GM18861 (cell line): ENCODE measurements around the gene SUCLA2.

ENCODE experiments used
- ATAC-seq: cut with Tn5 transposase; IDR thresholded peaks from one replicate; pipeline ENCODE4 v1.9.1; 2021; ENCODE audit not compliant: unreplicated experiment

SUCLA2 gene

DNA sequence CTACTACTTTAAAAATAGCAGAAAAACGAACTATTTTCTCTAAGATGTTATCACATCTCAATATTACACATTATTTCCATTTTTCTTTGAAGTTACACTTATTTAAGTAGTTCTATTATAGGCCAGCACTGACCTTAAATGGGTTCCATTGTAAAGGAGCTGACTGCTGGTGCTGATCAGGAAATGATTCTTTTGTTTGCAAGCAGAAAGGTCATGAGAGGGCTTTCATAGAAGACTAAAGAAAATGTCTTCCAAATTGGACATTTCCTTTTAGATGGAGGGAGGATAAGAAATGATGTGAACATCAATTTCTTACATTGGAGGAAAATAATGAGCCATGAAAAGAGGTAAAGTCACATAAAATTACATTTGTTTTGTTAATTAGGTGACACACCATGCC is 96.2 kb downstream of the SUCLA2 start:
- ATAC-seq: no peak

DNA sequence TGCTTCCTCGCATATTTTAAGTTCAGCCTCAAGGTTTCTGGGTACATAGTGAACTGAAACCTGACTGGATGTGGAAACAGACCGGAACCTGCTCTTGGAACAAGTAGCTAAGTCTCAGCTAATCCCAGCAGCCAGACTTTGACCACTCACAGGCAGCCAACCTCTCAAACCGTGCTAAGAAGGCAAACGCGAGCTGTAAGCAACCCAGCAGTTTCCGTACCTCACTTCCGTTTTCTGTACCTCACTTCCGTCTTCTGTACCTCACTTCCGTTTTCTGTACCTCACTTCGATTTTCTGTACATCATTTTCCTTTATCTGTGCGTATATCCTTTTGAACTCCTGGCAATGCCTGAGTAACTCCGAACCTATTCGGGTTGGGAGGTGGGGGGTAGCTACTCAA is 96.8 kb downstream of the SUCLA2 start:
- no peak for ATAC-seq

DNA sequence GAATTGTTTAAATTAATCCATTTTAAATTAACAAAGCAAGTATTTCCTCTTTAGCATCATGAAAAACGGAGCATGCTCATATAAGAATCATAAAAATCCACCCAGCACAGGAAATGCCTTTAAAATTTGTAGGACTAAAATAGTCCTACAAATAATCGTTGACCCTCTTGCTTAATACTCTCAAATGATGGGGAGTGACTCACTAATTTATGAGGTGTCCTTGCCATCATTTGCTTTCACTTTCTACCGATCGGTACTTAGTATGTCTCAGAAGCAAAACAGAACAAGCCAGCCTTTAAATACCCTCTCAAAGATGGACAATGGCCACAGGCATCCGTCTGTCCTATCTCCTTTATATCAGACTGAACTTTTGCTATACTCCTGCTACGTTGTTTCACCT is 97.2 kb downstream of the SUCLA2 start:
- ATAC-seq: no peak

DNA sequence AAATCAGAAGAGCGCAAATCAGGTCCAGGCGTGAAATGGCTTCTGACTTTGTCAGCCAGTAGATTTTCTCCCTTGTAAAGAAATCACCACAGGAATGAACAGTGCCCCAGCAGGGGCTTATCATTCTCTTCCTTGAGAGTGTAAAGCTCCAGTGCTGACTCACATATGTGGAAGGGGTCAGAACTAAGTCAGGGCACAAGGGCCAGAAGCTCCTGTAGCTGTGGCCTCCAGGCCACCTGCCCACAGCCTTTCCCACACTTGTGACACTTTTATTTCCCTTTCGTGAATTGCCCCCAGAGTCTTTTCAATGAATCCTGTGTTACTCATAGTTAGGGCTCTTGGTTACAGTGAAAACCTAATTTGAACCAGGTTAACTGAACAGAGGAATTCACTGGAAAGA is 99.6 kb downstream of the SUCLA2 start:
- no peak for ATAC-seq

DNA sequence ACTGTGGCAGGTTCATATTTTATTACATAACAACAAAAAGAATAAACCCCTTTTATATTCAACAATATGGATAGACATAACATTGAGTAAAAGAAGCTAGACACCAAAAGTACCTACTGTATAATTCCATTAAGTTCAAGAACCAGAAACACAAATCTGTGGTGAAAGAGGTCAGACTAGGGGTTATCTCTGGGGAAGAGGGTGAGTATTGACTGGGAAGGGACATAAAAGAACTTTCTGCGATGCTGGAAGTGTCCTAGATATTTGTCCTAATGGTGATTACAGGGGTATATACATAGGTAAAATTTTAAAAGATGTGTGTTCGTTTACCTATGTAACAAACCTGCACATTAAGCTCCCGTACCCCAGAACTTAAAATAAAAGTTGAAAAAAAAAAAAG is 103.0 kb downstream of the SUCLA2 start:
- ATAC-seq: no peak

DNA sequence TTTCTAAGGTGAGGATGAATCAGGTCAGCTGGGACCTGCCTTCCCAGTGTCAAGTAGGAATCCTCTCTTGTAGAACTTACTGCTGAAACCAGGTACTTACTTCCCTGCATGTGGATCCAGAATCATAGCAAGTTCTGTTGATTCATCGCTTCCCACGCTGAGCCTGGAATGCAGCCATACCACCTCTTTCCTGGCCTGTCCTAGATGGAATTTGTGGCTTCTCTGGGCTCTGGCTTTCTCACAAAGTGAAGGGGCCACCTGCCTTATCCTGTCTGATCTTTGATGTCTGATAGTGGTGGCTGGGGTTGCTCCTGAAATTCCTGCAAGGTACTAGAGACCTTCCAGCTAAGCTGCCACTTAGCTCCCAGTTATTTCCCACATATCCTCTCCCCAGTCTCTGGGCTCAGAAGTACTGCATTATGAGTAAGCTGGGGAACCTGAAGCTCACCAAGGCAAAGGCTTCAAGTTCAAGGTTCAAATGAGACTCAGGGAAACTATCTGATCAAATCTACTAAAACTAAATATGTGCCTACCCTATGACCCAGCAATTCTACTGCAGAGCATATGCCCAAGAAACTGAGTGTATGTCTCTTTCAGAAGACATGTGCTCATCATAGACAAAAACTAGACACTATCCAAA is 103.5 kb downstream of the SUCLA2 start:
- ATAC-seq: no peak

DNA sequence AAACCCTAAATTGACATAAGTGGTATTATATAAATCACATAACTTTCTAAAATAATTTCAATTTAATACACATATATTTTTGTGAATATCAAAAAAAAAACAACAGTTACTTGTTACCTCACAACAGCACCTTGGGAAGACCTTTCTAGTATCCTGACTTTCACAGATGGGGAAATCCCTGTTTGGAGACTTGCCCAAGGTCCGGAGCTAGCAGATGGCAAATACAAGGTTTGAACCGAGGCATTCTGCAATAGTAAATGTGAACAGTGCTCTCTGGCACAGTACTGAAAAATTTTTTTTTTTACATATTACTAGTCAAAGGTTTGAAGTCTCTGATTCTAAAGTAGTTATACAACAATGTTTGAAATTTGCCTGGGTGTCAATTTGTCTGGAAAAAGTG is 104.5 kb downstream of the SUCLA2 start:
- no peak for ATAC-seq

DNA sequence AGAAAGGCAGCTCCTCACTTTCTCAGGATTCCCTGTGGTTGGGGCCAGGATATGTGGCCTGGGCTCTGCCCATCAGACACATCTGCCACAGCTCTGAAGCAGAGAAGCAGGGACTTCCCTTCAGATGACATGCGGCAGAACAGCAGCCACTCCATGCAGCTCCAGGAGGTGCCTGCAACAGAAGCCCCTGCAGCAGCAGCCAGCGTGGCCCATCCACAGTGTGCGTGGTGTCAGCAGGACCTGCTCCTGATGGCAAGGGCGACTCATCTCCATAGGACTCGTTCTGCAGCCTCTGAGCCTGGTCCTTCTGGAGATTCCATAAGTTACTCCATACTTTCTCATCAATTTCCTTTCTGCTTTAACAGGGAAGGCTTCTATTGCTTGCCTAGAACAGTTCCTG is 105.0 kb downstream of the SUCLA2 start:
- no peak for ATAC-seq

DNA sequence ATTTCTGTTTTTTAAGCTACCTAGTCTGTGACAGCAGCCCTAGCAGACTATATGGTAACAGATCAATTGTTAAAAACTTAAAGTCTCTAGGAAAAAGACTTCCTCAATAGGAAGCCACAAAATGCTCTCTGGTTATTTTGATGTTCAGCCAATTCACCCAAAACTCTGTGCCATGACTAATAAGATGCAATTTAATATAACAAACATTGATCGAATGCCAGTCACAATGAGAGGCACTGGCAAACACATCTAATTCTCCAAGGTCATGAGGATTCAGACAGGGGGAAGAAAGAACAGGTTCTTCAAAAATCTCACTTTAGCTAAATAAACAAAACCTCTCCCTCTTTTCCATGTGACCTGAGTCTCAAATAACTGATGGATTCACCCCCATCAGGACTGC is 107.5 kb downstream of the SUCLA2 start:
- no peak for ATAC-seq
